Suprapubic skin (tissue), 4 donors: Measurements from ENCODE around the gene ZBTB42.

ENCODE experiments used
- EP300 ChIP-seq: sonication (generic); formaldehyde crosslinking; IDR thresholded peaks from one replicate; pipeline ENCODE4 v1.6.1; 2017; ENCODE audit warnings: antibody characterized with exemption
- POLR2A ChIP-seq, 2 donors: fragments of 450-650 bp; IDR thresholded peaks; one replicate each; pipeline ENCODE4 v1.6.1; 2017; ENCODE audit warnings: antibody characterized with exemption in 2 of 2, mild to moderate bottlenecking in 2 of 2, moderate library complexity in 2 of 2
- POLR2AphosphoS5 ChIP-seq, 3 donors: sonication (generic); formaldehyde crosslinking; IDR thresholded peaks; one replicate each; pipeline ENCODE4 v1.6.1; 2017; ENCODE audit warnings: antibody characterized with exemption in 3 of 3
- TF ChIP-seq, protein P1 (sequence below), 2 donors: fragments of 200-600 bp in 1 of 2; fragments of 450-650 bp in 1 of 2; sonication (generic) in 1 of 2; IDR thresholded peaks; one replicate each; pipeline ENCODE4 v1.5.1; 2016 to 2019; ENCODE audit warnings: antibody characterized with exemption in 2 of 2, mild to moderate bottlenecking in 1 of 2, moderate library complexity in 1 of 2

DNA sequence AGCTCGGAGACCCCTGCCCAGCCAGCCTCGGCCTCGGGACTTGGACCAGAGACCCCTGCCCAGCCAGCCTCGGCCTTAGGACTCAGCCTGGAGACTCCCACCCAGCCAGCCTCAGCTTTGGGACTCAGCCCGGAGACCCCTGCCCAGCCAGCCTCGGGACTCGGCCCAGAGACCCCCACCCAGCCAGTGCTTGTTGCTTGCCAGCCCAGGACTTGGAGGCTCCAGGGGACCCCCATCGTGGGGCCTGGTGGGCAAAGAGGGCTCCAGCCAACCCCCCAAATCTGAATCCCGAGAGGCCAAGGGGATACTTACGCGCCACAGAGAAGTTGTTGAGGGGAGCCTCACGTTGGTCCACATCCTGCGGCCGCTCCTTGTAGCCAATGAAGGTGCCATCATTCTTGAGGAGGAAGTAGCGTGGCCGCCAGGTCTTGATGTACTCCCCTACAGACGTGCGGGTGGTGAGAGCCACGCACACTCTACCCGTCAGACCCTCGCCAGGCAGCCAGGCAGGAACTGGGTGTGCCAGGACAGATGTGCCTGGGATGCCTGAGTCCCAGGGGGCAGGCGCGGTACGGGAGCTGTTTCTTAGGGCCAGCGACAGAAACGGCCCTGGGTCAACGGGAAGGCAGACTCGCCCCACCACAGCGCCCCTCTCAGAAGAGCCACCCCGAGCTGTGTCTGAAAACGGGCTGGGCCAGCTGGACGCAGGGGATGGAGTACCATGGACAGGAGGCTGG lies 21.0 kb upstream of the ZBTB42 start:
- TF ChIP-seq, protein P1, sequence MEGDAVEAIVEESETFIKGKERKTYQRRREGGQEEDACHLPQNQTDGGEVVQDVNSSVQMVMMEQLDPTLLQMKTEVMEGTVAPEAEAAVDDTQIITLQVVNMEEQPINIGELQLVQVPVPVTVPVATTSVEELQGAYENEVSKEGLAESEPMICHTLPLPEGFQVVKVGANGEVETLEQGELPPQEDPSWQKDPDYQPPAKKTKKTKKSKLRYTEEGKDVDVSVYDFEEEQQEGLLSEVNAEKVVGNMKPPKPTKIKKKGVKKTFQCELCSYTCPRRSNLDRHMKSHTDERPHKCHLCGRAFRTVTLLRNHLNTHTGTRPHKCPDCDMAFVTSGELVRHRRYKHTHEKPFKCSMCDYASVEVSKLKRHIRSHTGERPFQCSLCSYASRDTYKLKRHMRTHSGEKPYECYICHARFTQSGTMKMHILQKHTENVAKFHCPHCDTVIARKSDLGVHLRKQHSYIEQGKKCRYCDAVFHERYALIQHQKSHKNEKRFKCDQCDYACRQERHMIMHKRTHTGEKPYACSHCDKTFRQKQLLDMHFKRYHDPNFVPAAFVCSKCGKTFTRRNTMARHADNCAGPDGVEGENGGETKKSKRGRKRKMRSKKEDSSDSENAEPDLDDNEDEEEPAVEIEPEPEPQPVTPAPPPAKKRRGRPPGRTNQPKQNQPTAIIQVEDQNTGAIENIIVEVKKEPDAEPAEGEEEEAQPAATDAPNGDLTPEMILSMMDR (IDR thresholded peaks at IDR 0.05): no peak
- TF ChIP-seq POLR2A (IDR thresholded peaks at IDR 0.05) (no peak), EP300 (no peak), POLR2AphosphoS5 (IDR thresholded peaks at IDR 0.05) (no peak)
